Germinal center (tissue), 1 donor: ENCODE data around the gene PARD3.
"Not testable (repeated sequence)": the region's sequence is repeated elsewhere in the genome, so short reads cannot be mapped to it uniquely, and the experiment has no call there.

ENCODE experiments used
- DNase-seq: peaks from one replicate; pipeline ENCODE4 v3.0.0; 2012; ENCODE audit warnings: mixed read lengths, low spot score

Gene PARD3

GRCh38 chr10:34766811-34767494 lies 48.1 kb downstream of the PARD3 start:
- DNase-seq: no peak

- DNase-seq: no peak
These were observed 48.9 kb downstream of the PARD3 start for GRCh38 chr10:34766266-34766600.

DNA sequence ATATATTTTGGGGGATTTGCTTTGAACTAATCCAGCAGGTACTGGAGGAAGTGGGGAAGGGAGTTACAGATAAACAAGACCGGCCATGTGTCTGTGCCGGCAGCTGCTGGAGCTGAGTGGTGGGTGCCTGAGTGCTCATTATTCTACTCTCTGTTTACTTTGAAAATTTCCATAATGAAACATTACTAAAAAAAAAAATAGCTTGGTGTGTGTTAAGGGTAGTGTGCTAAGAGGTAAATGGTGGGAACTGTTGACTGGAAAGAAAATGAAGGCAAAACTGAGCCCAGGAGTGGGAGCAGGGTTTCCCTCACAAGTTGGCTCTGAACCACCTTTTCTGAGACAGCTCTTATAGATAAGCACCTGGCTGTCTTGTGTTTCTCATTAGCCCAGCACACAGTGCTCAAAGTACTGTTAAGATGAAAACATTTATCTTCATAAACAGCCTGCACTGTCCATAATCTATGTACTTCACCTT lies 50.6 kb downstream of the PARD3 start:
- no peak for DNase-seq

GRCh38 chr10:34762603-34763299 lies 52.3 kb downstream of the PARD3 start:
- no peak for DNase-seq

- no peak for DNase-seq
These were observed 52.9 kb downstream of the PARD3 start for GRCh38 chr10:34762156-34762555.

GRCh38 chr10:34761453-34761852 lies 53.6 kb downstream of the PARD3 start:
- no peak for DNase-seq

- DNase-seq: no peak
These were observed 54.5 kb downstream of the PARD3 start for GRCh38 chr10:34760606-34761005.

DNA sequence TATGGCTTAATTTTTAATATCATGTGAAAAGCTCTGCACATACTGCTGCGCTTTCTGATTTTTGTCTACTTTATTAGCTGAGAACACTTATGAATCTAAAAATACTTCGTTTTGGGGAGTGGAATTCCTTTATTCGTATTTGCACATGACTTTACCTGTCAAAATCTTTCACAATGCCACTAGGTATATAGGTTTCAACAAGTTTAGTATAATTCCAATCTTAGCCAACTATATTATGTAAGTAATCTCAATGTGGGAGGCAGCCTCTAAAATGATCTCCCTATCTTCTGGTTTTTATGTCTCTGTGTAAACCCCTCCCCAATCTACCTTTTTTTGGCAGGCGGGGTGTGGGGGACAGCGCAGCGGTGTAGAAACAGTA lies 55.3 kb downstream of the PARD3 start:
- DNase-seq: no peak

DNA sequence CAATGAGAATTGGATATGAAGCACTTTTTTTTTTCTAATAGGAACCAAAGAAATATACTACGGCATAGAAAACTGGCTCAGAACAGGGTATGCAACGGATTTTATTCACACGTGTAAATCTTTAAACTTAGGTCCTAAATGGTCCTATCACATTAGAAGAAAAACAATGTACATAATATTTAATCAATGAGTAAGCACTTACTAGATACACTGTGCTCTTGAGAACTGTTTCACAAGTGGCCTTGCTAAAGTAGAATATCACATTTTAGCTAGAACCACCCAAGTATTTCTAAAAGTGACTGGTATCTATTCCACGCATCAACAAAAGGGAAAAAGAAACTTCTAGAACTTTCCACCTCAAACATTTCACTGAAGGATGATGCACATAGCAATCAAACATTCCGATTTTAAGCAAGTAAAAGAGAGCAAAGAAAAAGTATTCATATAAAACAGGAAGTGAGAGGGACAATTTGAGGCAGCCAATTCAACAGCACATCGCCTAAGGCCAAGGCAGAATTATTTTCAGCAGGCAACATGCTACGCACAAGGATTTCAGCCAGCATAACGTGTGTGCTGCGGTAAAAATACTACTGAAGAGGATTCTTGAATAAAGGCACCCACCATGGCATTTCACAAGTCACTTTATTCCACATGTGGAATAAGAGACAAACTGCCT lies 55.8 kb downstream of the PARD3 start:
- DNase-seq: no peak

GRCh38 chr10:34758447-34758996 lies 56.6 kb downstream of the PARD3 start:
- DNase-seq: no peak

GRCh38 chr10:34757933-34758332 lies 57.2 kb downstream of the PARD3 start:
- DNase-seq: no peak

DNA sequence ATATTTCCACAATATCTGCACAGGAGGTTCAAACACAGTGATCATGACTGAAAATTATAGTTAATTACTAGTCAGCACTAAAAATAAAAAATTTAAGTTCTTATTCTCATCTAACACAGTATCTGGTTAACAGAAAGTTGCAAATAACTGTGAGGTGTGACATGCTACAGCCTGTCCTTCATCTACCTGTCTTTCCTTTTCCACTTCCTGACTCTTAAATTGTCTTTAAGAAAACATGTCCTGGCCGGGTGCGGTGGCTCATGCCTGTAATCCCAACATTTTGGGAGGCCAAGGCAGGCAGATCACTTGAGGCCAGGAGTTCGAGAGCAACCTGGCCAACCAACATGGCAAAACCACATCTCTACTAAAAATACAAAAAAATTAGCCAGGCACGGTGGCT lies 57.9 kb downstream of the PARD3 start:
- not testable (repeated sequence) for DNase-seq

- no peak for DNase-seq
These were observed 58.5 kb downstream of the PARD3 start for GRCh38 chr10:34756584-34756983.

DNA sequence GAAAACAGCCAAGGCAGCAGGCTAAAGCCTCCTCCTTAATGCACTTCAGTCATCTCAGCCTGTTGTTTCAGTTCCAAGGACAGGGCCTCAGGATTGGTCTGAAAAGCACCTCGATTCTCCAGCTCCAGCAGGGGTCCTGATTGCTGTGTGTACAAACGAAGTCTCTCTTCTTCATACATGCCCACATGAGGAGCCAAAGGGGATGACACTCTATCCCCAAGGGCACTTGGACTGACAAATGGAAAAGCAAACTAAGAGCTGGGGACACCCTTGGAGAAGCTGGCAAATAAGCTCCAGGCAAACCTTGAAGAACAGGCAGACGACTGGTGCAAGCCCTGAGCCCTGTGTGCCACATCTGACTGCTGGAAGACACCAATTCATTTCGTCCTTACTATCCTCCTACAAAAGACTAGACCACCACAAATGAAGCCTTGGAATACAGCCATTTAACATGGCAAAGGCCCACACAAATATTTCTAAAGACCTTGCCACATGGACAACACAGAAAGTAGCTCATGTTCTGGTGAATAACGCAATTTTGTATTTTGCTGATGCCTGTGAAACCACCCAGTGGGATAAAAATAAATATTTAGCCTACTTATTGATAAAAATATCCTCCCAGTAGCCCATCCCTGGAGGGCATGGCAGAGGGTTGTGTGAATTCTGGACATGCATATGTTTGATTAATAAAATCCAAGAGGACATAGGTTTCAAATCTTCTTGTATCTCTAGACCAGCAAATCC lies 61.9 kb downstream of the PARD3 start:
- DNase-seq: no peak

- DNase-seq: no peak
These were observed 63.8 kb downstream of the PARD3 start for GRCh38 chr10:34751272-34751671.

- DNase-seq: not testable (repeated sequence)
These were observed 64.3 kb downstream of the PARD3 start for GRCh38 chr10:34750795-34751194.

DNA sequence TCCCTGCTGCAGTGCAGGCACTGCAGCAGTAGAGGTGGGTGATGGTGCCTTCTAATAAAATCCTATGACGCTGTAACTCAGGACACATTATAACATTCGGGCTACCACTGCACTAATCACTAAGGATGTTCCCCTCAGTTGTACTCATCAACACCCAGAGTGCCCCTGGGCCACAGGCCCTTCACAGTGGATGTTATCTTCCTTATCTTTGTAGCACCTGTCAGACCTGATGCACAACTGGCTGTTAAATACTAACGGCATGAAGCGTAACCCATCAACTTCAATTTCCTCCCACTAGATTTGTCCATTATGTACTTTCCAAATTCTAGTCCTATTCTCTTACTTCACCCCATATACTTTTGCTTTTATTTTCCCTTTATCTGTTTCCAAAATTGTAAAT lies 66.3 kb downstream of the PARD3 start:
- no peak for DNase-seq

DNA sequence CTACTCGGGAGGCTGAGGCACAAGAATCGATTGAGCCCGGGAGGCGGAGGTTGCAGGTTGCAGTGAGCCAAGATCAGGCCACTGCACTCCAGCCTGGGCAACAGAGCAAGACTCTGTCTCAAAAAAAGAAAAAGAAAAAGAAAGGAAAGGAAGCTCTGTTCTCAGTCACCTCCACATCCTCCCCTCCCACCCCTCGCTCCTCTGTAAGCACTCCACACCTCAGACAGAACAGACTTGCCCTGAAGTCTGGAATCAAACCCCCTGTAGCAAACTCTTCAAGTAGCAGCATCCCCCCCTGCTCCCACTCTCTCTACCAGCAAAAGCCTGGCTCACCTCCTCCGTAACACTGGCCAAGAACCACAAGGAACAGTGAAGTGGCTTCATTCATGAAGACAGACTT lies 66.7 kb downstream of the PARD3 start:
- no peak for DNase-seq

DNA sequence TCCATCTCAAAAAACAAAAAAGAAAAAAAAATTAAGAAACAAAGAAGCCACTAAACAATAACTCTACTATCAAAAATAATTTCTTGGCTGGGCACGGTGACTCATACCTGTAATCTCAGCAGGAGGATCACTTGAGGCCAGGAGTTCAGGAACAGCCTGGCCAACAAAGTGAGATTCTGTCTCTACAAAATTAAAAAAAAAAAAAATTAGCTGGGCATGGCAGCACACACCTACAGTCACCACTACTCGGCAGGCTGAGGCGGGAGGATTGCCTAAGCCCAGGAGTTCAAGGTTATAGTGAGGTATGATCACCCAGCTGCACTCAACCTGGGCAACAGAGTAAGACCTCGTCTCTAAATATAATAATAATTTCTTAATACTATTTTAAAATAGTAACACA lies 69.0 kb downstream of the PARD3 start:
- DNase-seq: no peak

DNA sequence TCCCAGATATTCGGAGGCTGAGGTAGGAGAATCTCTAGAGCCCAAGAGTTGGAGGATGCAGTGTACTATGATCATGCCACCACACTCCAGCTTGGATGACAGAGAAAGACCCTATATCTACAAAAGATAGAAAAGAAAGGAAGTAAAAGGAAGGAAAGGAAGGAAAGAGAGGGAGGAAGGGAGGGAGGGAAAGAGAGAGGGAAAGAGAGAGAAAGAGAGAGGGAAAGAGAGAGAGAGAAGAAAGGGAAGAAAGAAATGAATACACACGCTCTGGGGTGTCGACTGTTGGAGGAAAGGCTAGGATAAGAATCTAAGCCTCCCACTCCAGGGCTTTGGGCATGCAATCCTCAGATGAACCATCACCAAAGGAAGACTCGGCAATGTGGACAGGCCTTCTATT lies 69.9 kb downstream of the PARD3 start:
- DNase-seq: no peak

DNA sequence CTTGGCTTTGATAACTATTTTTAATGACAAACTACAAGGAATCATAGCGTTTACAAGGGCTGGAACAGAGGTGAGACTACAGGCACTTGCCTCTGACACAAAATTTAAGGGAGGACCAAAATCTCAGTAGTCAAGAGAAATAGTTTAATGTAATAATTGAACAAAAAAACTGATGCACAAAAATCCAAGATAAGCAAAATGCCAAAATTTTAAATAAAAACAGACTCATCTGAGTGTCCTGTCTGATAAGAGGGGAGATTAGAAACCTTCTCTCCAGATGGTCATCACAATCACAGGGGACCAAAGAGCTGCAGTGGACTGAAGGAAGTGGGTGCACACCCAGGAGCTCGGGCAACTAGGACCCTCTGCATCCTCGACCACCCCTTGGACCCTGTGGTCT lies 70.5 kb downstream of the PARD3 start:
- DNase-seq: no peak

DNA sequence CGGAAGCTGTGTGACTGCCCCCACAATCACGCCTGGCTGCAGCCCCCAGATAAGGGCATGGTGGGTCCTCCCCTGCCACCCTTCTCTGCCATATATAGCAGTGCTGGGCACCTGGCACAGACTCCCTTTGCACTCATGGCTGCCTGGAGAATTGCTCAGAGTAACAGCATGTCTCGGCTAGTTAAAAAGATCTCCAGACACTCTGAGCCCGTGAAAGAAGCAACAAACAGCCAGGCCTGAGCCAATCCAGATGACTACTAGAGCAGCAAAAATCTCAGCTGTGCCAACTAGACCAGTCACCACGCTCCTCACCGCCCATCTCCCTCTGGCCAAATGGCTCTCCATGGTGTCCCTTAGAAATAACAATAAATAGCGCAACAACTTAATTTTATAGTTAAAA lies 71.3 kb downstream of the PARD3 start:
- DNase-seq: no peak
